Measurements from ENCODE around the gene SNX21. TPM values are rescaled to one million over a fixed set of nuclear protein-coding genes. Genes with fewer than 3 reads are reported as not detected.

The SNX21 gene
- total RNA-seq, 4 donors from 2014 or later = 54.0 to 78.5 (median 63.5) TPM

- Histone ChIP-seq H3K4me3 (no peak overlapping the region), H3K4me1 (peaks cover 0 to 26% (median 2%) of the 10 kb centered on the region in 4 donors), H3K27ac (replicated peaks in 1 of 4) (peak overlapping the region in 1 of 4 donors; percentile 10), H3K9me3 (no peaks in the 10 kb centered on the region), H3K27me3 (no peaks in the 10 kb centered on the region), H3K36me3 (peaks cover 24 to 83% (median 63%) of the 10 kb centered on the region in 4 donors)
- DNase-seq (ENCODE audit: extremely low spot score) = no peak
- 75% methylated on average over 8 of the region's 8 CpGs for WGBS
- TF ChIP-seq CTCF (IDR thresholded peaks at IDR 0.05) (no peak), EP300 (IDR thresholded peaks at IDR 0.05) (no peak), POLR2AphosphoS5 (IDR thresholded peaks at IDR 0.05) (no peak), POLR2A (IDR thresholded peaks at IDR 0.05; ENCODE audit: low read depth) (no peak)
- intact Hi-C loops (cut with DNase I) = no loop called here
These were observed 15.5 kb downstream of the SNX21 start for GRCh38 chr20:45848969-45849582.

GRCh38 chr20:45850238-45850637, 16.6 kb downstream of the SNX21 start:
- Histone ChIP-seq H3K4me3 (no peak overlapping the region), H3K9me3 (no peaks in the 10 kb centered on the region), H3K27me3 (no peaks in the 10 kb centered on the region), H3K4me1 (peaks cover 8 to 33% (median 13%) of the 10 kb centered on the region in 4 donors), H3K27ac (replicated peaks in 1 of 4) (no peak overlapping the region), H3K36me3 (peaks cover 21 to 82% (median 54%) of the 10 kb centered on the region in 4 donors)
- no peak for TF ChIP-seq POLR2A (IDR thresholded peaks at IDR 0.05; ENCODE audit: low read depth)
- TF ChIP-seq POLR2AphosphoS5 (IDR thresholded peaks at IDR 0.05) = no peak
- no peak for TF ChIP-seq CTCF (IDR thresholded peaks at IDR 0.05)
- TF ChIP-seq EP300 (IDR thresholded peaks at IDR 0.05) = no peak
- DNase-seq (ENCODE audit: extremely low spot score) = no peak
- intact Hi-C loops (cut with DNase I) = no loop called here
- WGBS = 77% methylated on average over 2 of the region's 2 CpGs

GRCh38 chr20:45850926-45851325, 17.3 kb downstream of the SNX21 start:
- no peak for TF ChIP-seq POLR2A (IDR thresholded peaks at IDR 0.05; ENCODE audit: low read depth)
- TF ChIP-seq EP300 (IDR thresholded peaks at IDR 0.05) = no peak
- TF ChIP-seq CTCF (IDR thresholded peaks at IDR 0.05) = no peak
- no peak for TF ChIP-seq POLR2AphosphoS5 (IDR thresholded peaks at IDR 0.05)
- Histone ChIP-seq H3K4me1 (peaks cover 15 to 33% (median 20%) of the 10 kb centered on the region in 4 donors), H3K27ac (replicated peaks in 1 of 4) (no peak overlapping the region), H3K9me3 (no peaks in the 10 kb centered on the region), H3K27me3 (no peaks in the 10 kb centered on the region), H3K4me3 (no peak overlapping the region), H3K36me3 (peaks cover 19 to 75% (median 47%) of the 10 kb centered on the region in 4 donors)
- intact Hi-C loops (cut with DNase I) = no loop called here
- 92% methylated on average over 1 of the region's 1 CpG for WGBS
- DNase-seq (ENCODE audit: extremely low spot score) = no peak

- TF ChIP-seq POLR2AphosphoS5 (IDR thresholded peaks at IDR 0.05) (no peak), CTCF (IDR thresholded peaks at IDR 0.05) (no peak), POLR2A (IDR thresholded peaks at IDR 0.05; ENCODE audit: low read depth) (no peak), EP300 (IDR thresholded peaks at IDR 0.05) (no peak)
- Histone ChIP-seq H3K36me3 (peaks cover 14 to 69% (median 42%) of the 10 kb centered on the region in 4 donors), H3K4me1 (peaks cover 21 to 38% (median 26%) of the 10 kb centered on the region in 4 donors), H3K4me3 (no peak overlapping the region), H3K27me3 (no peaks in the 10 kb centered on the region), H3K27ac (replicated peaks in 1 of 4) (no peak overlapping the region), H3K9me3 (no peaks in the 10 kb centered on the region)
- DNase-seq (ENCODE audit: extremely low spot score) = no peak
- intact Hi-C loops (cut with DNase I) = no loop called here
These were observed 17.9 kb downstream of the SNX21 start for GRCh38 chr20:45851501-45851900.

DNA sequence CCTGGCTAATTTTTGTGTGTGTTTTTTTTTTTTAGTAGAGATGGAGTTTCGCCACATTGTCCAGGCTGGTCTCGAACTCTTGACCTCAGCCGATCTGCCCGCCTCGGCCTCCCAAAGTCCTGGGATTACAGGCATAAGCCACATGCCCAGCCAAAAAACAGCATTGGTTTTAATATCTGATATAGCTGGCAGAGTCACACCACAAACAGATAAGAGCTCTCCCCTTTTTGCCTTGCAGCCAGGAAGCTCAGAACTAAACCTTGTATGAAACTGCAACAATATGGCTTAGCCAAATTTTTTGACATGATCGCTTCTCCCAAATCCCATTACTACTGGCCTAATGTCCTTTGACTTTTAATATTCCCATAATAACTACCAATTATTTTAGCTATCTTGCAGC, 18.7 kb downstream of the SNX21 start:
- intact Hi-C loops (cut with DNase I) = no loop called here
- no peak overlapping the region for H3K4me3 ChIP-seq
- peaks cover 6 to 61% (median 34%) of the 10 kb centered on the region in 4 donors for H3K36me3 ChIP-seq
- WGBS = 94% methylated on average over 6 of the region's 6 CpGs
- no peaks in the 10 kb centered on the region for H3K27me3 ChIP-seq
- H3K27ac ChIP-seq (replicated peaks in 1 of 4) = no peak overlapping the region
- H3K4me1 ChIP-seq = peaks cover 21 to 43% (median 28%) of the 10 kb centered on the region in 4 donors
- no peaks in the 10 kb centered on the region for H3K9me3 ChIP-seq
- TF ChIP-seq EP300 (IDR thresholded peaks at IDR 0.05) = no peak
- no peak for TF ChIP-seq POLR2A (IDR thresholded peaks at IDR 0.05; ENCODE audit: low read depth)
- no peak for TF ChIP-seq POLR2AphosphoS5 (IDR thresholded peaks at IDR 0.05)
- TF ChIP-seq CTCF (IDR thresholded peaks at IDR 0.05) = no peak
- DNase-seq (ENCODE audit: extremely low spot score) = no peak
